Stimulated activated CD8-positive, alpha-beta memory T cell treated with anti-CD3 and anti-CD28 coated beads, Interleukin-15, amount 100 ng/mL, for 4 hours (primary cell): ENCODE results near the gene MAPK9.

ENCODE experiments used
- DNase-seq, 2 donors: peaks; one replicate each; pipeline ENCODE4 v3.0.0-alpha.2; 2020; ENCODE audit warnings: low read depth in 2 of 2

The MAPK9 gene

GRCh38 chr5:180291943-180292831 is at the start of gene MAPK9:
Gene MAPK9 (minus strand): TSS chr5:180292083. CDS start chr5:180280561, 11,522 bp downstream.
- DNase-seq, result peak; percentile 60 to 72

GRCh38 chr5:180341595-180341994 is 49.7 kb upstream of the MAPK9 start:
- DNase-seq, result no peak

DNA sequence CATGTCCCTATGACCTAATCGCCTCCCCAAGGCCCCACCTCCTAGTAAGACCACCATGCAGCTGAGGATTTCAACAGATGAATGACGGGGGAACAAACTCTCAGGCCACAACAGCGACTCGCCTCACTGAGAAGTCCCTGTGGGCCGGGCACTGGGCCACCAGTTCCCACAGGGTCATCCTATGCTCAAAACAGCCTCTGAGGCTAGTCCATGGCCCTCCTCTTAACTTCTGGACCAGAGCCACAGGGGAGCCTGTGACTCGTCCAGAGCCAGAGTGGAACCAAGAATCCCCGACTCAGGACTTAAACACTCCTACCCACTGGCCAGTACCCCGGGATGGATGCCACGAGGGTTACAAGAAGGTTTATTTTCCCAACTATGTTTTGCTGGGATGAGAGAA is 49.0 kb upstream of the MAPK9 start:
- no peak for DNase-seq

DNA sequence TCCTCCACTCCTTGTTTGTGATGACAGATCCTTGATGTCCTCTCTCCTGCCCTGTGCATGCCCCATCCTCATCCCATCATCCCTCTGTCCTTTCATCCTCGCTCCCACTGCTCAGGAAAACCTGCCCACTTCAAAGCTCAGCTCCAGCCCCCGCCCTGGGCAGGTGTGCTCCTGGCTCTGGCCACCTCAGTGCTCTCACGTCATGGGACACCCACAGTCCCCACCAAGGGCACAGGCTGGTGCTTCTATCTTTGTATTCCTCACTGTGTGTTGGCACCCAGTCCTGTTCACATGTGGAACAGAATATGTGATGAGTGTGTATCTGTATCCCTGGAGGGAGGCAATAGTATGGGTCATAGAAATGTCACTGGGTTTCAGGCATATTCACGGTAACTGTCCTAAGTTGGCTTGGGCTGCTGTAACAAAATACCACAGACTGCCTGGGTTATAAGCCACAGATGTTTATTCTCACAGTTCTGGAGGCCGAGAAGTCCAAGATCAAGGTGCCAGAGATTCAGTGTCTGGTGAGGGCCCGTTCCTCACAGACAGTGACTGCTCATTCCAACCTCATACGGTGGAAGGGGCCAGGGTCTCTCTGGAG is 47.8 kb upstream of the MAPK9 start:
- no peak for DNase-seq

DNA sequence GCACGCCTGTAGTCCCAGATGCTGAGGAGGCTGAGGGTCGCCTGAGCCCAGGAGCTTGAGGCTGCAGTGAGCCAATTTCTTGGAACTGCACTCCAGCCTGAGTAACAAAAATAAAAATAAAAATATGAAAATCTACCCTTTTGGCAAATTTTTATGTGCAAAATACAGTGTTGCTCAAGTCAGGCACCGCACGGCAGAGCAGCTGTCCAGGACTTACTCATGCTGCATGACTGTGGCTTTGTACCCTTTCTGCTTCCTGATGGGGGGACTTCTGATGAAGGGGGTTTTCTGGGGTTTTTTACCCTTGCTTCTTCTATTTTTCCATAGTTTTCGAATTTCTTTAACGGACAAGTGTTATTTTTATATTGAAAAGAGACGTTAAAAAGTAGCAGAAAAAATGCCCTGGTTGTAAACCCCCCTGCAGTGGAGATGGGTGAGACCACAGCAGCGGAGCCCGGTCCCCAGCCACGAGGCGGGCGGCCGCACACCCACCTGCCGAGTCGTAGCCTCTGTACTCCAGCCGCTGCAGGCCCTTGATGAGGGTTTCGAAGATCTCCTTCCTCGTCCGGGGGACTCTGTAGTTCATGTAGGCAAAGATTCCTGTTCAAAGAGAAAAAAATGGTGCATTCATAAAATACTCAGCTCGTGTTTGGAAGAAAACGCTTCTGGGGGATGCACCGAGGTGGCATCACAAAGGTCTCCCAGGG is 46.3 kb upstream of the MAPK9 start:
- DNase-seq, result no peak

DNA sequence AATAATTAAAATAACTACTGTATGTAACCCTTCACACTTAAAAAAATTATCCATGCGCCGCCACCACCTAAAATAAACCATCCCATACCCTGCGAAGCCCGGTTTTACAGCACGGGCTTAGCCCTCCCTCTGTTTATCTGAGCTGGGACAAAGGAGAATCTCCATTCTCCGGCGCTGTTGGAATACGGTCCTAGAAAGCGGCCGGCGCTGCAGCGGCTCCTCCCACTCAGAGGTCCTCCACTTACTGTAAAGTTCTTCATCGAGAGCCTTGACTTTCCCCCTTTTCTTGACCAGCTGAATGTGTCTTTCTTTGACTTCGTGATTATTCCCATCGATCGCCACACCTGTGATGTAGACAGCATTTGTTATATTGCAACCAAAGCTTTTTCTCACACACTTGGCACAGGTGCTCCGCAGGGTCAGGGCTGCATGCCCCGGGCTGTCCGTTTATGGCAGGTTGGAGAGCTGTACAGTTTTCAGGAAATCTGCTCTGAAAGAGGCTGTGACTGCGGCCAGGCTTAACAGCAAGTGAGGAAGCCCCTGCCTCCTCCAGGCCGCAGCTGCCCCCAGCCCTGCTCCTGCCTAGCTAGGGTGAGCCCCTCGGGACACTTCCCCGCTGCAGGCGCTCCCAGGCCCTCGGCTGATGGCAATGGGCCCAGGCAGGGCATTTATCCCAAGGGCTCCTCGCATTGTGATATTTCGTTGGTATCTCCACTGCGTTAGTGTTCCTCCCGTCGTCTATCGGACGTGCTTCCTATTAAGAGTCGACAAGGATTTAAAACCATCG is 44.5 kb upstream of the MAPK9 start:
- no peak for DNase-seq

GRCh38 chr5:180335614-180336233 is 43.8 kb upstream of the MAPK9 start:
- no peak for DNase-seq

- no peak for DNase-seq
Measured at GRCh38 chr5:180334751-180335613, 43.1 kb upstream of the MAPK9 start.

- DNase-seq, result no peak
Measured at GRCh38 chr5:180334176-180334575, 42.3 kb upstream of the MAPK9 start.

GRCh38 chr5:180333661-180334060 is 41.8 kb upstream of the MAPK9 start:
- DNase-seq, result no peak

DNA sequence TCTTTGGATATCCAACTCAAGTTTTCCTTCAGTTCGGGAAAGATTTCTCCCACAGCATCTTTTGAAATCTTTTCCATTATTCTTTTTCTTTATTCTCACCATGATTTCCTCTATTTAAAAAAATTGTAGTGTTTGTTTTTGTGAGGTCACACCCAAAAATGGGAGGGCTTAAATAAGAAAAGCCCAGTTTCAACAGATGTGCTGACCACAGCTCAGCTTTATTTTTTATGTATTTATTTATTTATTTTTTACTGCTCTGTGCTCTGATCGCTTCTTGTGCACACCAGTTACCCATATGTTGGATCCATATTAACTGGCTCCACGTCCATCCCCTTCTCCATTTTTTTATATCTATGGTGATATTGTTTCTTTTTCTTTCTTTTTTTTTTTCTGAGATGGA is 41.0 kb upstream of the MAPK9 start:
- DNase-seq, result no peak

DNA sequence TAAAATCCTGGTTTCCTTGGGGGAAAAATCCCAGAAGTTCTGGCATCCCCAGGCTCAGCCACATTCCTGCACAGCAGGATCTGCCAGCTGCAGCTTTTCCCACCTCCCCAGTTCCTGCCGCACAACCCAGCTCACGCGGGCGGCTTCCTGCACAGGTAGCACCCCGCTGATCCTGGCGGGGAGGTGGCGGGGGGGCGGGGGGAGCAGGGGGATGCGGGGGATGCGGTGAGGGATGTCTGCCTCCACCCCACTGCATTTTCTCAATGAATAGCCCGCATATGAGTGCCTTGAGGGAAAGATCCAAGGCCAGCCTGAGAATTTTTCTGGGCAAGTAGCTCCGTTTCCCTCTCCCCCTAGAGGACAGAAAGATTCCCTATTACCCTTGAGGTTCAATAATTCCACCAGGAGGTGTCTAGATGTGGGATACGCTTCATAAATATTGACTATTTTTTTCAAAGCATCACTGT is 40.2 kb upstream of the MAPK9 start:
- no peak for DNase-seq

DNA sequence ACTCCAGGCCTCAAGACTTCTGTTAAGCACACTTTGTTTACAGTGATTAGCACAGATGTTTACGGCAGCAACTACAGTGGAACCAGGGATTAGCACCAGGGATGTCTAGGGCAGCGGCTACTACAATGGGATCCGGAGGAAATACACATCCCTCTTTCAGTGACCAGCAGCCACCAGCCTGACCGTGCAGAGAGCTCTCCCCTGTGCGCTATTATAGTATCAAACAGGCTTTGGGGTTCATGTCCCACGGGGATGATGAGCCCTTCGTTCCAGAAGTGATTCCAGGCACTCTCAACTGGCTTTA is 39.7 kb upstream of the MAPK9 start:
- no peak for DNase-seq

- no peak for DNase-seq
Measured at GRCh38 chr5:180330810-180331646, 39.1 kb upstream of the MAPK9 start.

- DNase-seq, result no peak
Measured at GRCh38 chr5:180330270-180330648, 38.4 kb upstream of the MAPK9 start.

DNA sequence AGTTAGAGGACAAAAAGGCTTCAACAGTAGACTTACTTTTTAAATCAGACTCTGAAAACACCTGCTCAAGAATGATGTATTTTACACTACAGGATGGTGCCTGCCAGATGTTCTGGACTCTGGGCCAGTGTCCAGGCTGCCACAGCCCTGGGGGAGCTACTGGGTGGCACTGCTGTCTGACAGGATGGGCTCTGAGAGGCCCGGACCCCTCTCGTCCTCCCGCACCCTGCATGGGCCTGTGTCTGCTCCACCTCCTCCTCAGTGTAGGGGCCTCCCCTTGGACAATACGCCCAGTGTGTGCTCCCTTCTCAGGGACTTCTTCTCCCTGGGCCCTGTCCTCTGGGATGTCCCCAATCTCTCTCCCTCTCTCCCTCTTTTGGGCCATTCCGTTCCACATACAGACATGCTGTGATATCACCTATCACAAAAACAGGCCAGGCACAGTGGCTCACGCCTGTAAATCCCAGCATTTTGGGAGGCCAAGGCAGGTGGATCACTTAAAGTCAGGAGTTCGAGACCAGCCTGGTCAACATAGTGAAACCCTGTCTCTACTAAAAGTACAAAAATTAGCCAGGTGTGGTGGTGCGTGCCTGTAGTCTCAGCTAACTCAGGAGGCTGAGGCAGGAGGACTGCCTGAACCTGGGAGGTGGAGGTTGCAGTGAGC is 37.9 kb upstream of the MAPK9 start:
- DNase-seq, result no peak

DNA sequence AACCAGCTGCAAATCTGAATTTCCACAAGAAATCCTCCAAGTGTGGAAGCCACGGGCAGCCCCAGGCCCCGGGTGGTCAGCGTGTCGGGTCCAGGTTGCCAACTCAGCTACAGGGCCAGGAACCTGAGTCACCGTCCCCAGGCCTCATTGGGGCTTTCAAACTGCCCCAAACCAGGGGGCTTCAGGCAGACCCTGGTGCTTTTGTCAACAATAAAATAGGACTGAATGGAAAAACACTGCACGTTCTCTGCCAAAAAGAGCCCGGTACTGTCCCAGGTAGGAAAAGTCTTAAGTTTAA is 37.2 kb upstream of the MAPK9 start:
- DNase-seq, result no peak

- DNase-seq, result peak; percentile 55 to 71
Measured at GRCh38 chr5:180328296-180329137, 36.6 kb upstream of the MAPK9 start.
